GM19193 (cell line): ENCODE measurements around the gene WDR86.

ENCODE experiments used
- POLR2A ChIP-seq: IDR thresholded peaks from 4 replicates; pipeline ENCODE4 v1.6.1; 2011; ENCODE audit not compliant: insufficient read depth, insufficient read length; ENCODE audit errors: extremely low read depth

Gene WDR86

DNA sequence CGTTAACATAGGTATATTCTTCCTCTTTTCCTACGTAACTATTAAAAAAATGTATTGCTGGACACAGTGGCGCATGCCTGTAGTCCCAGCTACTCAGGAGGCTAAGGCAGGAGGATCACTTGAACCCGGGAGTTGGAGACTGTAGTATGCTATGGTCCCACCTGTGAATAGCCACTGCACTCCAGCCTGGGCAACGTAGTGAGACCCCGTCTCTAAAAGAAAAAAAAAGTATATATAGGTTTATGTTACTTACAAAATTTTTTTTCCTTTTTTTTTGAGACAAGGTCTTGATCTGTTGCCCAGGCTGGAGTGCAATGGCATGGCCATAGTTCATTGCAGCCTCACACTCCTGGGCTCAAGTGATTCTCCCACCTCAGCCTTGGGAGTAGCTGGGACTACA lies 62.6 kb downstream of the WDR86 start:
- TF ChIP-seq POLR2A = no peak

DNA sequence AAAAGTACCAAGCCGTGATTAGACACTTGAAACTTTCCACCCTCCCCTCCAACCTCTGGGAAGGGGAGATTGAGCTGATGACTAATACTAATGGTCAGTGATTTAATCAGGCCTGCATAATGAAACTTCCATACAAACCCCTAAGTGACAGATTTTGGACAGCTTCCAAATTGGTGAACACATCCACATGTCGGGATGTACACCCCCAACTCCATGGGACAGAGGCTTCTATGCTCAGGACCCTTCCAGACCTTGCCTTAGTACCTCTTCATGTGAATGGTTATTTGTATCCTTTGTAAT lies 63.4 kb downstream of the WDR86 start:
- TF ChIP-seq POLR2A = no peak

DNA sequence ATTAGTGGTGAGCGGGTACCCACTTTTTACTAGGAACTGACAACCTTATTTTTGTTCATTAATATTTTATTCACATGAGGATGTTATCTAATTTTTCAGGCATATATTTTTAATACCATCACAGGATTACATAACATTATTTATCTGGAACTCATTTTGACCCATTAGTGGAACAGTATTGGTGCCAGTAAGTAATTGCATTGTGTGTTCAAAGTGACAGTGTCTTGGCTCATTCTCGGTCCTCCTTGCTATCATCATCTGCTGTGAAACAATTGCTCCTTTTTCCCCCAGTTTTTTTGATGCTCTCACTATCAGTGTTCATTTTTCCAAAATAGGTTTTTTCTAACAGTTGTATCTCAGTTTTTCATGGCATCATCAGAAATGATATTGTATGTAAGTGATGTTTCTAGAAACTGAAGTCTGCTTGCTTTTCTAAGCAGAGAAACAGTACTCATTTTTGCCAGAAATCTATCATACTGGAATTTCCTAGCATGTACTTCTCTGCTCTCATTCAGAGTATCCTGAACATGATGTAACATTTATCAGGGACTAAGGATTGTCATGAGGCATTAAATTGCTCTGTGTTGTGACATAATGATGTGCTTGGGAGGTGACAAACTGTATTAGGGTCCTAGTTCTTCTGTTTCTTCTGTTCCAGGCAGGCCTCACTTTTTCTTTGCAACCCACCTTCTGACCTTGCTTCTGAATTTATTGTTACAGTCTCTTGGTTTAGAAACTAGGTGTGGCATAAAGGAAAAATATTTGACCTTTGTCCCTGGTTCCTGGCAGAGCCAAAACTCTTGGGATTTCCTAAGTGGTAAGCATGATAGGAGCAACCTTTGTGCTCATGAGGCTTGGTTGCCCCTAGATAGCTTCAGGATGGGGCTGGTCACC lies 64.0 kb downstream of the WDR86 start:
- TF ChIP-seq POLR2A = no peak

DNA sequence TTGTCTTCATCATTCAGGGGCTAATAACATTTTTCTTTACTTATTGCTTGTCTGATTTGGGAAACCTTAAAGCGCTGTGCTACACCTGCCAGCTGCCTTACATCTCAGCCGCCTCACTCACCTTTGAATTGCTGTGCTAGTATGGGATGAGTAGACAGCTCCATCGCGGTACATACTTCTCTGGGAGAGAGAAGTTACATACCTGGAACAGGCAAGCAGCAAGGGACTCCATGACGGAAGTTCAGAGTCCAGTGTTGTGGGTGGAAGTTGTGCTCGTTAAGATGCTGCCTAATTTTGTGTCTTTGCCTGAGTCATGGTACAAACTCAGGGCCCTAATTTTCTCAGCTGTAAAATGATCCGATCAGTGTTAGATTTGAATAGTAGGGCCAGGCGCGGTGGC lies 66.3 kb downstream of the WDR86 start:
- TF ChIP-seq POLR2A = no peak

DNA sequence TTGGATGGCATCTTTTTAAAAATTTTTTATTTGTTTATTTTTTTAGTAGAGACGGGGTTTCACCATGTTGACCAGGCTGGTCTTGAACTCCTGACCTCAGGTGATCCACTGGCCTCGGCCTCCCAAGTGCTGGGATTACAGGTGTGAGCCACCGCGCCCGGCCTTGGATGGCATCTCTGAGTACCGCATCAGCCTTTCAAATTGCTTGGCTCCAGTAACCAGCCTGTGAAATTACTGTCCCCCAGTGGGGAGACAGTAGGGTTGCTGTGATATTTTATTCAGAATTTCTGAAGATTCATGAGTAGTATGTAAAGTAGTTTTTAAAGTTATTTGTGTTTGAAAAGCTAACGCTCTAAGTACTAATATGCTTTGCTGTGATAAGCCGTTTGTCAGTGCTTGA lies 67.0 kb downstream of the WDR86 start:
- no peak for TF ChIP-seq POLR2A

DNA sequence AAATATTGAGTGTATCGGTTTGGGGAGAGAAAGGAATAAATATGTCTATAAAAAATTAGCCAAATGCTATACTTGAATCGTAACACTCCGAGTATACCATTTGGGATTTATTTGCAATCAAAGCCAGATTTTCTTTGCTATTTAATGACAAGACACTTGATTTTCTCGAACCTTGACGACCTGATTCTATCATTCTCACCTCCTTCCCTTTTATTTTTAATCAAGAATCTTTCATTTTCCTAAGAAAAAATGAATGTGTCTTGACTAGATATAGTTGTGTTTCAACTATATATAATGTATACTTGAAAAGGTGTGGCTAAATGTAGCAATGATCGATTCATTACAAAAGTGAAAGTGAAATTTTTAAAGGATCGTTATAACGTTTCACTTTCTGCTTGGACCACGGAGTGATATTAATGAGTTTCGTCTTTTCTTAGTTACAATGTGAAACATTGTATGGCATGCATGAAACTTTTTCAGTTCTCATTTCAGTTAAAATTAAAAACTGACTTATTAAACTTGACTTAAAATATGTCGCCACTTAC lies 67.7 kb downstream of the WDR86 start:
- no peak for TF ChIP-seq POLR2A

DNA sequence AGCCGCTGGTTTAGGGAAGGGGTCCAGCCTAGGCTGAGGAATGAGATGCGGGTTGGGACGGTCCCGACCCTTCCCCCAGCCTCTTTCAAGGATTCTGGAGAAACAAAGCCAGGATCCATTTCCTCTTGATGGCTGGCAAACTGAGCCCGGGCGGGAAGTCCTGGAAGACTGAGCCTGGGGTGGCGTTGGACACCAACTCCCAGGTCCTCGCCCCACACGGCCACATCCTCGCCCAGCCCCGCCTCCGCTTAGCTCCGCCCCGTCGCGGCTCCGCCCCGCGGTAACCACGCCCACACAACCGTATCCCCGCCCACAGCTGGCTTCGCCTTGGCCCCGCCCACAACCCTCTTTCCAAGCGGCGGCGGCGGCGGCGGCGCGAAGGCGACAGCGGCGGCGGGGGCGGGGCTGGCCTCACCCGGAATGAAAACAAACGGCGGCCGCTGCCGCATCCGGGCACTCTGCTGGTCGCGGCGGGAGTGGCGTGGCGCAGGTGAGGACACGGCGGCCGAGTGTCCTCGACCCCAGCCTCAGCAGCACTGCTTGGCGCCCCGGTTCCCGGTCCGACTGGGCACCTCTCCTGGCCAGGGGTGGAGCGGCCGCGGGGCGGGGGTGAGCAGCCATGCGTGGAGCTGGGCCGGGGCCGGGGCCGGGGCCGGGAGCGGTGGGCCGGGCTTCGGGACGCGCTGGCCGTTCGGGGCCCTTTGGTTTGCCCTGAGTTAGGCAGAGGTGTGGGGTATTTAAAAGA lies 68.3 kb downstream of the WDR86 start, which contains the start of gene NUB1:
NUB1 (plus strand) TSS at position 456 of the 745 bp plus-strand sequence. CDS start 3,538 bp downstream, outside the sequence.
- TF ChIP-seq POLR2A = peak; percentile 66

DNA sequence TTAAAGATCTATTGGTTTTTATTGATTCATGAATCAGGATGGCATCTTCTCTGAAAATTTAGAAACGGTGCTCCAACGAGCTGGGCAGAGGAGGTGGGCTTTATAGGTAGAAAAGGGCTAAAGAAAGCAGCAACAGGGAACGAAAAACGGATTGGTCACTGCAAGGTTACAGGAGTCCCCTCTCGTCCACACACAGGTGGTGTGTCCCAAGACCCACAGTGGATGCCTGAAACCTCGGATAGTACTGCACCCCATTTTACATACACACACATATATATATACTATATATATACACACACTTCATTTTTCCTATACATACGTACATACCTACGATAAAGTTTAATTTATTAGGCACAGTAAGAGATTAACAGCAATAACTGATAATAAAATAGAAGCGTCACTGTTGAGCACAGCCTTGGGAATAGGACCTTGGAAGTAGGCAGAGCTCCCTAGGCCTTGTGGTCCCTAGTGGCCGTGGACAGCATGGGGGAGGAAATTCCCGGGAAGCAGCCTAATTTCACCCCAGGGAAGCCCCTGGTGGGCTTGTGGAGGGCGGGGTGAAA lies 69.0 kb downstream of the WDR86 start:
- no peak for TF ChIP-seq POLR2A

DNA sequence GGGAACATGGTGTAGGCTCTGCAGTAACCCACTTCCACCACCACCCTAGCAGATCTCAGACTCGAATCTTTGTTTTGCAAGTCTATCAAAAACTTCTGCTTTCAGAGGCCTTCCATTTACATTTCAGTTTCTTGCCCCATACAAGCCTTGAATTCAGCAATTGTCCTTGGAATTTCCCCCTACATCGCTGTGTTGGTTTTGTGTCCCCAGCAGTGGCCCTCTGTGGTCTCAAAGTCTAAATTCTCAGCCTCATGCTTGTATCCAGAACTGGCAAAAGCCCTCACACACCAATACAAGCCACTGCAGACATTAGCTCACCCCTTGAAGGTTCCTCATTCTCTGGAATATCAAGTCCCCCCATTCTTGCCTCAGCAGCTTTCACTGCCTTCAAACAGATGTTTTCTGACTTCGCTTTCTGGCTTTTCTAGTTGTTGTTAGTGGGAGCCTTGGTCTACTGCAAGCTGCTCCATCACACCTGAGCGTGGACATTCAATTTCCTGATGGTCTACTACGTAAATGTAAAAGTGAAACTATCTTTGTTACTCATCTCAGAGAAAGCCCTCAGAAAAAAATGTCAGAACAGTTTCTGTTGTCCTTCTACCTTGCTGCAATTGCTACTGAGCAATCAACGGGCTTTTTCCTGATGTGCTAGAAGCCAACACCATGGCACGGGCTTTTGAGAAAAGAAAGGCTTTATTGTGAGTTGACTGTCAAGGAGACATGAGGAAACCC lies 70.0 kb downstream of the WDR86 start:
- no peak for TF ChIP-seq POLR2A

DNA sequence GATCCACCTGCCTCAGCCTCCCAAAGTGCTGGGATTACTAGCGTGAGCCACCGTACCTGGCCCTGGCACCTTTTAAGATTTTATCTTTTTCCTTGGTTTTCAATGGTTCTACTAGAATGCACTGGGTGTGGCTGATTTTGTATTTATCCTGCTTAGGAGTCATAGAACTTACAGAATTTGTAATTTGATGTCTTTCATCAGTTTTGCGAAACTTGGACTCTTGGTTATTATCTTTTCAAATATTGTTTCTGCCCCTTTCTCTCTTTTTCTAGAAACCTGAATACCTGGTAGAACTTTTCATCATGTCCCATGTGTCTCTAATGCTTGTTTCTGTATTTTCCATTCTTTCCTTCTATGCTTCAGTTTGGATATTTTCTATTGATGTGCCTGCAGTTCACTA lies 71.0 kb downstream of the WDR86 start:
- TF ChIP-seq POLR2A = no peak

DNA sequence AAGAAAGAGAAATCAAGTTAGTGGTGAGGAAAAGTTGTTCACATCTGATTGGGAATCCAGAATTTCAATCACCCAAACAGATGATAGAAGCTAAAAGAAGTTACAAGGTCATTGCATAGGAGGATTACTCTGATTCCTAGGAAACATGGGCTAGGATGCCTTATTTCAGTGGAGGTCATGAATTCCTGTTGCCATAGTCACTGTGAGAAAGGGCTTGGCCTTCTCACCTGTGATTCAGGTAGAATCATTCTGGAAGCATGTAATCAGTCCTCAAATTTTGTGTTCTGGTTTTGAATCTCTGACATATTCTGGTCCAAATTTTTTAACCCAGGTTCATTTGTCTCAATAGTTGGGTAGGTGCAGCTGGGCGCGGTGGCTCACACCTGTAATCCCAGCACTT lies 72.5 kb downstream of the WDR86 start:
- TF ChIP-seq POLR2A = no peak

DNA sequence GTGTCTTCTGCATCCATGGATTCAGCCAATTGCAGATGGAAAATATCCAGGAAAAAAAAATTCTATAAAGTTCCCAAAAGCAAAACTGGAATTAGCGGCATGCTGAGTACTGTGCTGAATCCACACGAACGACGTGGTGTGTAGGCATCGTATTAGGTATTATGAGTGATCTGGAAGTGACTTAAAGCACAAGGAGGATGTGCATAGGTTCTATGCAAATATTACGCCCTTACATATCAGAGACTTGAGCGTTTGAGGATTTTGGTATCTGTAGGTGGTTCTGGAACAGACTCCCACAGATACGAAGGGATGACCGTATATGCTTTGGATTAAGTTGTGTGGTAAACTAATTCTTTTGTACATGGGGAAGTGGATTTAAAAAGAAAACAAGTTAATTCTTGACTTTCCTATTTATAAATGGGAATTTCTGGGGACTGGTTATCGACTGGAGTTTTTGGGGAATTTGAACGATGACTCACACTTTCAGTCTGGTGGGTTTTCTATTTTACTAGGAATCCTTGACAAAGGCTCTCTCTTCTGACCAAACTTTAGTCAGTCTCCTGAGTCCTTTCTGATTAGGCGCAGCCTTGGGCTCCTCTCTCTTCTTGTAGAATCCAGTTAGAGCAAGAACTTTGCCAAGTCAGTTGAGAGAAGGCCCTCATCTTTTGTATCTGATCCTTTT lies 73.7 kb downstream of the WDR86 start:
- TF ChIP-seq POLR2A = no peak

DNA sequence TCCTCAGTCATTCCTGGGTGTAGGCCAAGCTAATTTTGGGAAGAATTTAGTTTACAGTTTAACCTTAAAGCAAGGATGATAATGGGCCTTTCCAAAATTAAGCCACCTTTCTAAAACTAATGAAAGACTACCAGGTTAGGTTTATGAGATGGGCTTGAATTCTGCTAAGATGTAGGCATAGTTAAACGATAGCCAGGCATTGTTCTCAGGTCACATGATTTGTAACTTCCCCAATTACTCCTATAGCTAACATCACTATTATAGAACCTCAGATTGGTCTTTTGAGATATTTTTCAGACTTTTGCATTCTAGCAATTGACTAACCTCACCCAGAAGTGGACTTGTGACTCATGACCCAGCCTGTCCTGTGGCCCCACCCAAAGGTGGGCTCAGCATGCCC lies 75.2 kb downstream of the WDR86 start:
- TF ChIP-seq POLR2A = no peak
